Transverse colon (tissue), 4 donors: ENCODE results near the gene LRP2.

Source experiments
- POLR2A ChIP-seq: fragments of 450-650 bp; IDR thresholded peaks from one replicate; pipeline ENCODE4 v1.6.1; 2016; ENCODE audit warnings: antibody characterized with exemption, mild to moderate bottlenecking, moderate library complexity
- POLR2AphosphoS5 ChIP-seq, 3 donors: sonication (generic); formaldehyde crosslinking; IDR thresholded peaks; one replicate each; pipeline ENCODE4 v1.6.1; 2016; ENCODE audit warnings: antibody characterized with exemption in 3 of 3
- TF ChIP-seq, protein P1 (sequence below), 5 experiments: fragments of 200-600 bp in 3 of 5; fragments of 450-650 bp in 2 of 5; sonication (generic) in 3 of 5; IDR thresholded peaks; 1 replicate in 2 of 5; 2 replicates in 3 of 5; pipeline ENCODE4 v1.5.1; 2016 to 2017; ENCODE audit warnings: antibody characterized with exemption in 5 of 5, inconsistent platforms in 3 of 5, mild to moderate bottlenecking in 2 of 5, moderate library complexity in 1 of 5

DNA sequence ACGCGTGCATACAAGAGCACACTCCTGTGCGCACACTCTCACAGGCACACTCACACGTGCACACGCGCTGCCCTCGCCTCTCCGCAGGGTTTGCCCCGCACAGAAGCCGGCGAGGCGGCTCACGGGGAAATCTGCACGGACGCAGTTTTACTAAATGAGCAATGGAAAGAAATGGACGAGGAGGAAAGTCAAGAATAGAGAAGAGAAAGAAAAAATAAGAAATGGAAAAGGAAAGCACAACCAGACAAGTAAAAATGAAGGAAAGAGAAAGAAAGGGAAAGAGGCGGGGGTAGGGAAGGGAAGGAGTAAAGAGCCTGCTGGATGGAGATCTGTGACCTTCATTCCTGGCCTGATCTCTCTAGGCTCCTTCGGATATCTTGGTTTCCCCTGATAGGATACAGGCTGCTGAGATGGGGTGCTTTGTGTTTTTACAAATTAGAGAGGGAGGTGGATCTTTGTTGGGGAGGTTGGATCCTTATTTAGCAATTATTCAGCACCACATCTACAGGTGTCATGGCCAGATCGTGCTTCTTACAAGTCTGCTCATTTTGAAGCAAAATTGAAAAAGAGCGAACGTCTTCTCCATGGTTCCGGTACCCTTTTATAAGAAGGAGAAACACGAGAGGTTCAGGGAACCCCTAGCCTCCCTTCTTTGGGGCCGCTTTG, 693 bp upstream of the LRP2 start:
- TF ChIP-seq, protein P1, sequence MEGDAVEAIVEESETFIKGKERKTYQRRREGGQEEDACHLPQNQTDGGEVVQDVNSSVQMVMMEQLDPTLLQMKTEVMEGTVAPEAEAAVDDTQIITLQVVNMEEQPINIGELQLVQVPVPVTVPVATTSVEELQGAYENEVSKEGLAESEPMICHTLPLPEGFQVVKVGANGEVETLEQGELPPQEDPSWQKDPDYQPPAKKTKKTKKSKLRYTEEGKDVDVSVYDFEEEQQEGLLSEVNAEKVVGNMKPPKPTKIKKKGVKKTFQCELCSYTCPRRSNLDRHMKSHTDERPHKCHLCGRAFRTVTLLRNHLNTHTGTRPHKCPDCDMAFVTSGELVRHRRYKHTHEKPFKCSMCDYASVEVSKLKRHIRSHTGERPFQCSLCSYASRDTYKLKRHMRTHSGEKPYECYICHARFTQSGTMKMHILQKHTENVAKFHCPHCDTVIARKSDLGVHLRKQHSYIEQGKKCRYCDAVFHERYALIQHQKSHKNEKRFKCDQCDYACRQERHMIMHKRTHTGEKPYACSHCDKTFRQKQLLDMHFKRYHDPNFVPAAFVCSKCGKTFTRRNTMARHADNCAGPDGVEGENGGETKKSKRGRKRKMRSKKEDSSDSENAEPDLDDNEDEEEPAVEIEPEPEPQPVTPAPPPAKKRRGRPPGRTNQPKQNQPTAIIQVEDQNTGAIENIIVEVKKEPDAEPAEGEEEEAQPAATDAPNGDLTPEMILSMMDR (IDR thresholded peaks at IDR 0.05) = no peak
- TF ChIP-seq POLR2A (no peak), POLR2AphosphoS5 (IDR thresholded peaks at IDR 0.05) (no peak)
